Diencephalon (tissue), 1 donor: ENCODE measurements around the gene LIG1. TPM values are rescaled to one million over a fixed set of nuclear protein-coding genes. Genes with fewer than 3 reads are reported as not detected.

Experiments used
- total RNA-seq: library from RNA; depleted of rRNA; stranded (reverse); fragments of >200 nt; gene quantifications from one replicate; pipeline ENCODE4 v1.2.3, GENCODE V29; 2014

LIG1 gene
- 26.3 TPM for total RNA-seq

GRCh38 chr19:48169939-48170803 is at the start of gene LIG1, which contains the start of gene ZSWIM9:
Gene LIG1 (minus strand): TSS chr19:48170344. CDS start chr19:48165566, 4,778 bp downstream.
Gene ZSWIM9 (plus strand): TSS chr19:48170680. CDS start chr19:48171803, 1,123 bp downstream.

GRCh38 chr19:48110350-48110966 is 59.7 kb downstream of the LIG1 start, which contains the start of gene PLA2G4C:
Gene PLA2G4C (minus strand): TSS chr19:48110817. CDS start chr19:48106529, 4,288 bp downstream.

Other genes starting within 250 kb of the LIG1 start
- gene BSPH1, start 178.2 kb downstream of the LIG1 start, total RNA-seq: not detected
- gene ELSPBP1, start 175.7 kb downstream of the LIG1 start, total RNA-seq: not detected
- gene CABP5, start 126.3 kb downstream of the LIG1 start, total RNA-seq: not detected
- gene PLA2G4C, start 59.5 kb downstream of the LIG1 start, total RNA-seq: 22.6 TPM
- gene ZSWIM9, start 336 bp upstream of the LIG1 start, total RNA-seq: 3.7 TPM
- gene CARD8, start 85.6 kb upstream of the LIG1 start, total RNA-seq: 30.7 TPM
- 9.0 TPM for gene ZNF114, start 99.7 kb upstream of the LIG1 start, total RNA-seq
- gene EMP3, start 155.2 kb upstream of the LIG1 start, total RNA-seq: 4.6 TPM
- gene TMEM143, start 193.6 kb upstream of the LIG1 start, total RNA-seq: 6.0 TPM
- not detected for gene SYNGR4, start 194.0 kb upstream of the LIG1 start, total RNA-seq
- gene KDELR1, start 221.2 kb upstream of the LIG1 start, total RNA-seq: 35.3 TPM
- 15.7 TPM for gene GRIN2D, start 223.3 kb upstream of the LIG1 start, total RNA-seq